ENCODE measurements around the gene RAD51B. TPM values are rescaled to one million over a fixed set of nuclear protein-coding genes. Genes with fewer than 3 reads are reported as not detected.

RAD51B gene
- polyA plus RNA-seq, 1 donor (not counting 4 experiments of a cell fraction or from before 2014, with no cell fraction given): 13.3 TPM

- H3K9ac ChIP-seq (ENCODE audit: control insufficient read depth, extremely low read depth, insufficient read depth, low read length): no peak overlapping the region
- H3K9me3 ChIP-seq (ENCODE audit: control insufficient read depth, low read depth, low read length): no peaks in the 10 kb centered on the region
- H3K79me2 ChIP-seq (ENCODE audit: control insufficient read depth, insufficient read depth, low read length): no peaks in the 10 kb centered on the region
- no peak overlapping the region for H3K4me2 ChIP-seq (ENCODE audit: control insufficient read depth, extremely low read depth, insufficient read depth, low read depth, low read length)
- TF ChIP-seq EZH2 (IDR thresholded peaks at IDR 0.05; ENCODE audit: low read length): no peak
- TF ChIP-seq CTCF (optimal IDR thresholded peaks at IDR 0.05 in 1 of 3, IDR thresholded peaks at IDR 0.05 in 1 of 3, conservative IDR thresholded peaks at IDR 0.05 in 1 of 3; ENCODE audit: extremely low read depth in 1 of 3, insufficient read depth in 2 of 3, low read length in 3 of 3): no peak
- H3K4me1 ChIP-seq (ENCODE audit: control insufficient read depth, extremely low read depth, insufficient read depth, low read length): no peaks in the 10 kb centered on the region
- DNase-seq (ENCODE audit: low read depth, low spot score) (no peak), FAIRE-seq (no peak)
- no peaks in the 10 kb centered on the region for H3K27me3 ChIP-seq (ENCODE audit: control insufficient read depth, extremely low read depth, insufficient read depth, low read length)
- no peak overlapping the region for H3K4me3 ChIP-seq (ENCODE audit: control insufficient read depth in 2 of 3, extremely low read depth in 1 of 3, insufficient read depth in 2 of 3, low read depth in 1 of 3, low read length in 3 of 3)
- dilution Hi-C loops (cut with MboI; ENCODE audit: extremely low pct_ligation_motif_present, low sequenced_read_pairs): no loop called here
- no peak overlapping the region for H3K27ac ChIP-seq (ENCODE audit: control insufficient read depth, insufficient read depth, low read length)
- no peaks in the 10 kb centered on the region for H3K9me1 ChIP-seq (ENCODE audit: control insufficient read depth, extremely low read depth, insufficient read depth, low read length)
- H4K20me1 ChIP-seq (ENCODE audit: control insufficient read depth, extremely low read depth, insufficient read depth, low read length): no peaks in the 10 kb centered on the region
- no peaks in the 10 kb centered on the region for H3K36me3 ChIP-seq (ENCODE audit: control insufficient read depth in 2 of 2, extremely low read depth in 1 of 2, insufficient read depth in 2 of 2, low read length in 2 of 2)
- H2AFZ ChIP-seq (ENCODE audit: control insufficient read depth, low read length): no peak overlapping the region
These were observed 465.3 kb downstream of the RAD51B start for GRCh38 chr14:68284834-68285233.

GRCh38 chr14:68285421-68286179 lies 466.0 kb downstream of the RAD51B start:
- H3K9ac ChIP-seq (ENCODE audit: control insufficient read depth, extremely low read depth, insufficient read depth, low read length): no peak overlapping the region
- H3K9me3 ChIP-seq (ENCODE audit: control insufficient read depth, low read depth, low read length): no peaks in the 10 kb centered on the region
- H3K4me2 ChIP-seq (ENCODE audit: control insufficient read depth, extremely low read depth, insufficient read depth, low read depth, low read length): no peak overlapping the region
- no peak overlapping the region for H3K27ac ChIP-seq (ENCODE audit: control insufficient read depth, insufficient read depth, low read length)
- no peaks in the 10 kb centered on the region for H4K20me1 ChIP-seq (ENCODE audit: control insufficient read depth, extremely low read depth, insufficient read depth, low read length)
- no peaks in the 10 kb centered on the region for H3K27me3 ChIP-seq (ENCODE audit: control insufficient read depth, extremely low read depth, insufficient read depth, low read length)
- H3K36me3 ChIP-seq (ENCODE audit: control insufficient read depth in 2 of 2, extremely low read depth in 1 of 2, insufficient read depth in 2 of 2, low read length in 2 of 2): no peaks in the 10 kb centered on the region
- no peak for TF ChIP-seq EZH2 (IDR thresholded peaks at IDR 0.05; ENCODE audit: low read length)
- no peak for TF ChIP-seq CTCF (optimal IDR thresholded peaks at IDR 0.05 in 1 of 3, IDR thresholded peaks at IDR 0.05 in 1 of 3, conservative IDR thresholded peaks at IDR 0.05 in 1 of 3; ENCODE audit: extremely low read depth in 1 of 3, insufficient read depth in 2 of 3, low read length in 3 of 3)
- no peaks in the 10 kb centered on the region for H3K9me1 ChIP-seq (ENCODE audit: control insufficient read depth, extremely low read depth, insufficient read depth, low read length)
- no peaks in the 10 kb centered on the region for H3K79me2 ChIP-seq (ENCODE audit: control insufficient read depth, insufficient read depth, low read length)
- no peak overlapping the region for H2AFZ ChIP-seq (ENCODE audit: control insufficient read depth, low read length)
- H3K4me3 ChIP-seq (ENCODE audit: control insufficient read depth in 2 of 3, extremely low read depth in 1 of 3, insufficient read depth in 2 of 3, low read depth in 1 of 3, low read length in 3 of 3): no peak overlapping the region
- FAIRE-seq (no peak), DNase-seq (ENCODE audit: low read depth, low spot score) (no peak)
- no peaks in the 10 kb centered on the region for H3K4me1 ChIP-seq (ENCODE audit: control insufficient read depth, extremely low read depth, insufficient read depth, low read length)
- dilution Hi-C loops (cut with MboI; ENCODE audit: extremely low pct_ligation_motif_present, low sequenced_read_pairs): no loop called here

Data from keratinocyte (primary cell).